GM04503 (cell line): ENCODE data around the gene GIMD1.
"Not testable (repeated sequence)": the region's sequence is repeated elsewhere in the genome, so short reads cannot be mapped to it uniquely, and the experiment has no call there.

Experiments used
- DNase-seq: peaks from one replicate; pipeline ENCODE4 v3.0.0-alpha.2; 2012; ENCODE audit warnings: low read depth

The GIMD1 gene

DNA sequence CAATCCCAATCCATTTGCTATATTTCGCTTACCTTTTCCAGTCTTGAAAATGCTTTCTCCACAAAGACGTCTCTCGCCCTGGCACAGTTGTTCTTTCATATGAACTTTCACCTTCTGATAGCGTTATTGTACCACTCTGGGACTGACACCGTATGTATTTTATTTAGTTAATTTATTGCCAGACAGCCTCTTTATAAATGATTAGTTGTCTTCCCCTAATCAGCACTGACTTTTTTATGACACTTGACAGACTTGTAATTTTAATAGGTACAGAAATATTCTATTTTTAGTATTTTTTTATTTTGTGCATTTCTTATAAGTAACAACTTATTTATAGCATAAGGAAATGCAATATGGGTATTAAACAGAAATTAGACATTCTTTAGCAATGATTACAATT lies at the start of gene GIMD1:
GIMD1 (minus strand) TSS at position 101 of the 400 bp plus-strand sequence. CDS start 1,343 bp downstream, outside the sequence.
- no peak for DNase-seq

DNA sequence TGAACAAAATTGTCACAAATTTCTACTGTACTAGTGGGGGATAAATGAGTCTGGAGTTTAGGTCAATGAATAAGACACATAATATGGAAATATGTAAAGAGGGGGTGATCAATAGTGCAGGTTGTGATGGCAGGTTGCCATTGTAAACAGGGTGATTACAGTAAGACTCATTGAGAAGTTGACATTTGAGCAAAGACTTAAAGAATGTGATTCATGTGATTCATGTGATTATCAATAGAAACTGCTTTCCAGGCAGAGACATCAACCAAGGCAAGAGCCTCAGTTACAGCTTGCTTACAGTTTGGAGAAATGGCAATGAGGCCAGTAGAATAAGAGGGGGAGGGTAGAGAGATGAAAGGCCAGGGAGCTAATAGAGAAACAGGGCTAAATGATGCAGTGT lies 45.8 kb upstream of the GIMD1 start:
- DNase-seq: no peak

DNA sequence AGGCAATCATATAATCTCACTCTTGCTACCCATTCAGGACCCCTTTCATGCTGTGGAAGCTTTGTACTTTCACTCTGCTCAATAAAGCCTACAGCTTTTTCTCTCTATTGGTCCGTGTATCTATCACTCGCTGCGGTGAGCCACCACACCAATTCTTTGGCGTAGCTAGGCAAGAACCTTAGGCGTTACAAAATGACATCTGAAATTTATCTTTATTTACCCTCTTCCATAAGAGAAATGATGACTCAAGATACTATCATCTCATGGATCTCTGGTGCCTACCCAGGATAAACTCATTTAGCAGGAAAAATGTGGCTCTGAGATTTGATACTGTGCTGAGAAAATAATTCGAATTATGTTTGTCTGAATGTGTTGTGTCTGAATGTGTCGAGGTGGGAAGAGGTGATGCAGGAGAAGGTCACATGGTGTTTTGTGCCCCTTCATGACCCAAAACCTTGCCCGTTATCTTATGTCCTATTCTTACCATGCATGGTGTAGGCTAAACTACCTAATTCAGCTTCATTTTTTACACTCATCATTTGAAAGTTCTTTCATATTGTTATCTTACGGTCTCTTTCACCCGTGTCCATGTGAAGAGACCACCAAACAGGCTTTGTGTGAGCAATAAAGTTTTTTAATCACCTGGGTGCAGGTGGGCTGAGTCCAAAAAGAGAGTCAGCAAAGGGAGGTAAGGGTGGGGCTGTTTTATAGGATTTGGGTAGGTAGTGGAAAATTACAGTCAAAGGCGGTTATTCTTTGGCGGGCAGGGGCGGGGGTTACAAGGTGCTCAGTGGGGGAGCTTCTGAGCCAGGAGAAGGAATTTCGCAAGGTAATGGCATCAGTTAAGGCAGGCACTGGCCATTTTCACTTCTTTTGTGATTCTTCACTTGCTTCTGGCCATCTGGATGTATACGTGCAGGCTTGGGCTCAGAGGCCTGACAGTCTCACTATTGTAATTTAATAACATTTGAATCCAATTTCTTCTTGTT lies 41.6 kb upstream of the GIMD1 start:
- DNase-seq: no peak

DNA sequence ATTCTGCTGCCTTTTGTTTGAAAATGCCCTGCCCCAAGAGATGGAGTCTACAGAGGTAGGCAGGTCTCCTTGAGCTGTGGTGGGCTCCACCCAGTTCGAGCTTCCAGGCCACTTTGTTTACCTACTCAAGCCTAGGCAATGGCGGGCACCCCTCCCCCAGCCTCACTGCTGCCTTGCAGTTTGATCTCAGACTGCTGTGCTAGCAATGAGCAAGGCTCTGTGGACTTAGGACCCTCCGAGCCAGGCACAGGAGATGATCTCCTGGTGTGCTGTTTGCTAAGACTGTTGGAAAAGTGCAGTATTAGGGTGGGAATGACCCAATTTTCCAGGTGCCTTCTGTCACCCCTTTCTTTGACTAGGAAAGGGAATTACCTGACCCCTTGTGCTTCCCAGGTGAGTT lies 39.4 kb upstream of the GIMD1 start:
- not testable (repeated sequence) for DNase-seq

DNA sequence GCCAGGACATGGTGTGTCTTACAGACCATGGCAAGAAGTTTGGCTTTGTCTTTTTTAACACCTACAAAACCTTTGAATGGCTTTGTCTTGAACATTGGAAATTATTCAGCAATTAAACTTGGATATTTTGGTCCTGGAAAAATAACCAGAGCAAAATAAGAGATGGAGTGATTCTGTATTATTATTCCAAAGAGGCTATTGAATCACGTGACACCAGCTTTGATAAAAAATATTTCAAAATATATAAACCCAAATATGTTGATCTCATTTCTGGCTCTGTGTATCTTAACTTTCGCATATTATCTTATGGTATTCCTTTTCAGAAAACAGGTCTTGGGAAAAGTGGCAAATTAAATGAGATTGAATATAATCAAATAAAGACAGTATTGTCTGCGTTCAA lies 32.6 kb upstream of the GIMD1 start:
- no peak for DNase-seq

DNA sequence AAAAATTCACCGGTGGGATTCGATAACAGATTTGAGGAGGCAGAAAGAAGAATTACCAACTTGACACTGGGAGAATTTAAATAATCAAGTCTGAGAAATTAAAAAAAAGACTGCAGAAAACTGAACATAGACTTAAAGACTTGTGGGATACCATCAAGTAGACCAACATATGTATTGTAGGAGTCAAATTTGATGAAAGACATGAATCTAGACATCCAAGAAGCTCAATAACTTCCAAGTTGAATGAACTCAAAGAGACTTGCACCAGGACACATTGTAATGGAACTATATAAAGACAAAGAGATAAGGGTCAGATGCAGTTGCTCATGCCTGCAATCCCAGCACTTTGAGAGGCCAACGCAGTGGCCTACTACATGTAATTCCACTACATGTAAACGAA lies 30.3 kb upstream of the GIMD1 start:
- not testable (repeated sequence) for DNase-seq

DNA sequence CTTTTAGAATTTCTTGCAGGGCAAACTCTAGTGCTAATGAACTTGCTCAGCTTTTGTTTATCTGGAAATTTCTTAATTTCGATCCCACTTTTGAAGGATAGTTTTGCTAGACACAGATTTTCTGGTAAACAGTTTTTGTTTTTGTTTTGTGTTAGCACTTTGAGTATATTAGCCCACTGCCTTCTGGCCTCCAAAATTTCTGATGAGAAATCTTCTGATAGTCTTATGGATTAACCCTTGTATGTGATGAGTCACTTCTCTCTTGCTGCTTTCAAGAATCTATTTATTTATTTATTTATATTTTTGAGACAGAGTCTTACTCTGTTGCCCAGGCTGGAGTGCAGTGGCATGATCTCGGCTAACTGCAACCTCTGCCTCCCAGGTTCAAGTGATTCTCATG lies 27.0 kb upstream of the GIMD1 start:
- no peak for DNase-seq

DNA sequence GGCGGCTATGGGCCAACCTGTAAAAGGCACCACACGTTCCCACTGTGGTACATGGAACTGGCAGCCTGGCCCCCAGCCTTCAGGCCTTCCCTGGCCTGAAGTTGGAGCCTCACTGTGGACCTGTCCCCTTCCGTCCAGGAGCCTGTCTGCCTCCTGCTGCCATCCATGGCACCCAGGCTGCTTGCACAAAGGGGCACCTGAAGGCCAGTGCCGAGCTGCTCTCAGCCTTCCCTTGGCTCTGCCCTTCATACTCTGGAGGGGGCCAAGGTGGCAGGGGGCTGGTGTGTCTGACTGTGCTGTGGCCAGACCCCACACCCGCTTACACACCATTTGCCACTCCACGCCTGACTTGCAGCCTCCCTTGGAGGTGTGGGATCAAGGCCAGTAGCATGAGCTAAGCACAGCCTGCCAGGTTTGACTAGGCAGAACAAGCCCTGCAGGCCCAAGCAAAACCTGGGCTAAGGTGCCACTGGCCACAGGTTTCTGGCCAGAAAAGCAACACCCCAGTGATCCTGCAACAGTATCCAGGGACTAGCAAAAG lies 17.3 kb upstream of the GIMD1 start:
- no peak for DNase-seq

DNA sequence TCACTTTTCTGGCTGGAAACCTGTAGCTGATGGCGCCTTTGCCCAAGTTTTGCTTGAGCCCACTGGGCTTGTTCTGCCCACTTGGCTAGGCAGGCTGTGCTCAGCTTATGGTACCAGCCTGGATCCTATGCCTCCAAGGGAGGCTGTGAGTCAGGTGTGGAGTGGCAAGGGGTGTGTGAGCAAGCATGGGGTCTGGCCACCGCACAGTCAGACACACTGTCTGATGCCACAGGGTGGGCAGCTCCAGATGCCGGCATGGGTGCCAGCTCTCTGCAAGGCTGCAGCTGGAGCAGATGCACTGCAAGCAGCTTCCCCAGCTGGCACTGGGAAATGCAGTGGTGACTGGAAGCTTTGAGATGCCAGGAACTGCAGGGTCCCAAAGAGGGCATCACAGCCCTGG lies 16.3 kb upstream of the GIMD1 start:
- DNase-seq: no peak

DNA sequence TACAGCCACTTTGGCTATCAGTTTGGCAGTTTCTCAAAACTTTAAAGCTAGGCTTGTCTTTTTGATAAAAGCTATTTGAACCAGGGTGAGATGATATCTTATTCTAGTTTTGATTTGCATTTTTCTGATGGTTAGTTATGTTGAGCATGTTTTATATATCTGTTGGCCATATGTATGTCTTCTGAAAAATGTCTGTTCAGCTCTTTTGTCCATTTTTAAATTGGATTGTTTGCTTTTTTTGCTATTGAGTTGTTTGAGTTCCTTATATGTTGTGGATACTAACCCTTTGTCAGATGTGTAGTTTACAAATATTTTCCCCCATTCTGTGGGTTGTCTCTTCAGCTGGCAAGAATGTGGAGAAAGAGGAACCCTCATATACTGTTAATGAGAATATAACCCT lies 11.6 kb upstream of the GIMD1 start:
- no peak for DNase-seq

DNA sequence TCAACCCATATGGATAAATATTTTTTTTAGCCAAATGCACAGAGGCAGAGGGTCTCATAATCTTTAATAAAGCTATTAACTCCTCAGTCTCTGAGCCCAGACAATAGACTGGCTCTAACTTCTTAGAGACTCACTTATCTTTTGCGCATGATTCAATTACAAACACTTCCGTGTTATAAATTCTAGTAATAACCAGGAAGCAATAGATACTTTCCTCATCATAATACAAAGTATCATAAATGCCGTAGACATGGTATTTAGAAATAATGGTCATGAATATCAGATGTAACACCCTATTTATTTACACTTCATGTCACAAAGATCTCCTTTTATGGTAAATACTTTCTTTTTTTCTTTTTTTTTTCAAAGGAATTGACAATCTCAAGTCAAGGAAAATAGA lies 4.4 kb upstream of the GIMD1 start:
- no peak for DNase-seq

DNA sequence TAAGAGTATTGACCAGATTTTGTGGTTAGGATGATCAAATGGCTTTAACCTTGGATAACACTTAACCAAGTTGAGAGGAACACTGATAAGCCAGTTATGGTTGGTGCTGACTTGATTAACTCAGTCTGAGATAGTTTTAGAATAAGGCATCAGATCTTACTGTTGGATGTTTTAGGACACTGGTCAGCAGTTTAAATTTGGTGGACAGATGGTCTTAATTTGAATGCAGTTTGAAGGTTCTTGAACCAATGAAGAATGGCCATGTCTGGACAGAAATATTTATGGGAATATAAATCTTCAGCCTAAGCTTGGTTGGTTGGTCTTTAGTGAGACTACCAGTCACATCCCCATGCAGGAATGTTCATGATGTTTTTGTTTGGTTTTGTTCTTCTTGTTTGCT lies 2.6 kb upstream of the GIMD1 start:
- peak; percentile 34 for DNase-seq

DNA sequence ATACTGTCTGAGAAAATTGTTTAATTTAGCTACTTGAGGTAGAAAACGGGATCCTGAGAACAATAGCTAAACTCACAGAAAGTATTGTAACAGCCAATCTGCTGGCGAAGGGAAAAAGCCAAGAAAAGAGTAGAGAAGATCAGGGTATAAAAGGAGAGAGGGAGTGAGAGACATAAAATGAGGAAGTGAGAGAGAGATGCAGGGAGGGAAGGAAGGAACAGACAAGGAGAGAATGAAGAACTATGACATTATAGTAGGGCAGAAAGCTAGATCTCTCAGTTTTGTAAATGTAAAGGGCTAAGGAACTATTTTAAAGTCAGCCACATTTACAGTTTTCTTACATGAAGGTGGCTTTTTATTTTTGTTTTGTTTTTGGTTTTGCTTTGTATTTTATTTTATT lies 1.6 kb upstream of the GIMD1 start:
- no peak for DNase-seq

DNA sequence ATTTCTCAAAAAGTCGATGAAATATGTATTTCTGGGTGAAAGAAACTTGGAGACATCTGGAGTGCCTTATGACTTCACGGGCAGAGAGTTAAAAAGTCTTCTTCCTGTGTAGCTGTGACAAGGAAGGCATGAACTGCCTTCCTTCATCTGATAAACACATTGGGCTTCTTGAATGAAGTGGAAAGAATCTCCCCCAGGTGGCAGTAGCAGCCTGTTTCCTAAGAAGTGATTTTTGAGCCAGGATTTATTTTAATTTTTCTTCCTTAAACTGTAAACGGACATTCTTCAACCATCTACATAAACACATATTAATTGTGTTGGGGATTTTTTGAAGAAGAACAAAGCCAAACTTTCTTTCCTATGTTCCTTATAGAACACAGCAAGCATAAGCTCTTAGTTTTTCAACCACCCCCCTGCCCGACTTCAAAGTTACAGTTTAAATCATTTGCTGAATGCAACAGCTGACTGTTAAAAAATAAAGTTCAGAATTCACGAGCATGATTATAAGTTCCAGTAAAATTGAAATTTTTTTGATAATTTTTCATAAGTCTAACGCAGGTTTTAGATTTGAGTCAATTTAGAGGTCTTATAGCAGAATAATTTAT lies 980 bp upstream of the GIMD1 start:
- DNase-seq: peak; percentile 41

DNA sequence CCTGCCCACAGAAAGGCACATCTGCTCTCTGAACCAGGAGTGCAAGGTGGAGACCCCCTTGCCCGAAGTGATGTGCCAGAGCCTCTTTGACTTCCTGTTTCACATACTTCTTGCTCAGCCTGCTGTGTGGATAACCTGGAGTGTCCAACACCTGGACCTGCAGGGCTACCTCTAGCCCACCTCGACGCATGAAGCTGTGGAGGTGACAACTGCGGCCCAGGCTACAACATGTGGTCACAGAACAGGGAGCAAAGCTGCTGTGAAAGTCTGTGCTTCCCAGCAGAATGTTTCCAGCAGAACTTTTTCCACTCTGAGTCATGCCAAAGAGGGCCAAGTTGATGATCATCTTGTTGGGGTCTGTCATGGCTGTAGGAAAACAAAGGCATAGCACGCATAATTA lies 1.5 kb downstream of the GIMD1 start:
- no peak for DNase-seq

DNA sequence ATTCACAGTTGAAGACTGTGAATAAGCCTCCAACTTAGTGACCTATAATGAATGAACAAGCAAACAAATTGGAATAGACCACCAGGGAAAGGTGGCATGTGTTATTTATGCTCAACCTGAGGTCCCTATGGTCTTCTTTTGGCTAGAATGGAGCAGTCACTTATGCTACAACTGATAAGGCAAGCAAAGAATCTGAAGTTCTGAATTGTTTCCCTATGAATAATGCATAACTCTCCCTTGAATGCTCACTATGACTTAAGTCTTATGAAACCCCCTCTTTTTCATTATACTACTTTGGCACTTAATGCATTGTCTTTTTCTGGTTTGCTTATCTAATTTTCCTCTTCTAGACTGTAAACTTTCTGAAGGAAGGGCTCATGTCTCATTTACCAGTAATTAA lies 2.6 kb downstream of the GIMD1 start:
- no peak for DNase-seq

DNA sequence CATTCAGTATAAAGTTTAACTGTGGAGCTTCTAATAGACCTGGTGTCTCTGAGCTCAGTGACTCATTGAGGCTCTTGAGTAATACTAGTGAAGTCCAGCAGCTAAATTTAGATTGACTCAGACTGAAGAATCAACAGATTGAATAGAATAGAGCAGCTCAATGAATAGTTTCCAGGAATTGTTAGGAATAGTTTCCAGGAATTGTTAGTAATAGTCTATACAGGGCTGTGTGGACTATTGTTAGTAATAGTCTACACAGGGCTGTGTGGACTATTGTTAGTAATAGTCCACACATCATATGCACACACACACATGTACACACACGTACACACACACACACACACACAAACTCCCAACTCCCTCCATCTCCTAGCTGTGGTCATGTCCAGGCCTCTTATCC lies 3.0 kb downstream of the GIMD1 start:
- DNase-seq: peak; percentile 88

DNA sequence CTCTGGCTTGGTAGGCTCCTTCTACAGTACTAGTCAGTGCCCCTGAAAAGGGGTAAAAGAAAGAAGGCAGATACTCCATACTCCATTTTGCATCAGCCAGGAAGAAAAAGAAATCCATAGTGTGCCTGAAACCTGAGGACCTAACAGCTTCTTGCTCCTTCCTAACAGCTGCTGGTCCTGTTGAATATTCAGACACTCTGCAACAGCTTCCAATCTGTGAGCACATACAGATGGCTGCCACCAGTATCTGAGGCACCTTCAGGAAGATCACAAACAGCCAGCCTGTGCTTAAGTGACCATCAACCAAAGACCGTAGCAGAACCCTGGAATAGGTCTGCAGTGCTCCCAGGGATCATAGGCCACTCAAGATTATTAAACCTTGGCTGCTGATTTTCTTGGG lies 4.3 kb downstream of the GIMD1 start:
- DNase-seq: no peak

DNA sequence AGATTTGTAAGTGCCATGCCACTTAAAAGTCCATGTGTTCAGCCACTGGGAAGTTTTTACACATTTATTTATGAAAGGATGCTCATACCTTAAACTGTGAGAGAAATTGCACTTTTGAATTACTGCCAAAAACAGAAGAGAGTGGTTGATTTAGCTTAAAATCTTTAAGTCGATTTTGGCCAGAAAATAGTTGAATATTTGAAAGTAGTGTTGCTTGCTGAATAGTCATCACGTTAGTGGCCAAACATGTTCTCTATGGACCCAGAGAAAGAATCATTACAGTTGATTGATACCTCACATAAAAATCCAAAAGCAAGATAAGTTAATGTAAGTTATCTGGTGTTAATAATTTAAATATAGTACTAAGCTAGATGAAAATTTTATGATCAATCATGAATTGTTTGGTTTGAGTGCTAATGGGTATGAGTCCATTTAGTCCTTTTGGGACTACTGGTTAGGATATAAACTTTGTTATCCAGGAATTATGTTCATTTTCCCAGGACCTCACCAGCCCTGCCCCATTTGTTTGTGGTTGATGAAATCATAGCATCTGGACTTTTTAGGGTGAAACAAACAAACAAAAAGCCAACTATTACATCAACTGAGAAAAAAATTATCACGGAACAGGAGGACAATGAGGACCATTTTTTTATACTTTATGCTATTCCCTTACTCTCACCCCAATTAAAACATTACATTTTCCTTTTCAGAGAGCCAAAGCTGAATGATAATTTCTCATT lies 6.3 kb downstream of the GIMD1 start:
- DNase-seq: no peak

DNA sequence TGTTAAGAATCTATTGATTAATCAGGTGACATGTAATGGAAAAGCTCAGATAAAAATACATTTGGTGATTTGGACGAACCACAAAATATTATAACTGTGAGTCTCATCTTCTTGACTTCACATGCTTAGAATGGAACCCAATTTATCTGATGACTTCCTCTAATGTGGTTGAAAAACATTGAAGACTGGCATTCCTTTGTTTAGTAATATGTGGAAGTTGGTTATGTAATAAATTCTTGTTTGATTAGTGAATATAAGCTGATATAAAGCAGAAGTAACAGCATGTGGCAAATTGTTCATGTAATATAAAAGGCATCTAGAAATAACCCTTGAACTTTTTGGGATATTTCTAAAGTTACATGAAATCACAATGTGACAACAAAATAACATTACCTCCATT lies 9.7 kb downstream of the GIMD1 start:
- peak; percentile 78 for DNase-seq

DNA sequence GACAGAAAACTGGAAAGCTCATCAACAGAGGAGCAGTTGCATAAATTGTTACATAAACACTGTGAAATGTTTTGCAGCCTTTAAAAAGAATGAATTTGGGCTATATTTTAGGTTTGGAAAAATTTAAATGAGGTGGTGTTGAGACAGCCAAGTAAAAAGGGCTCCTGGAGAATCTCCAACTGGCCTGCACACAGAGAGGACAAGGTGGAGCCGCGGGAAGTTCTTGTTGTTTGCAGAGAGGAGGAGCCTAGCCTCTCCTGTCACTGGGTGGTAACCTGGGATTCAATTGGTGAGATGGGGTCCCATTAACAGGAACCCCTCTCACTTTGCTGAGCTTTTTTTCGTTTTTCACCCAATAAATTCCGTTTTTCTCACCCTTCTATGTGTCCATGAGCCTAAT lies 13.4 kb downstream of the GIMD1 start:
- no peak for DNase-seq

DNA sequence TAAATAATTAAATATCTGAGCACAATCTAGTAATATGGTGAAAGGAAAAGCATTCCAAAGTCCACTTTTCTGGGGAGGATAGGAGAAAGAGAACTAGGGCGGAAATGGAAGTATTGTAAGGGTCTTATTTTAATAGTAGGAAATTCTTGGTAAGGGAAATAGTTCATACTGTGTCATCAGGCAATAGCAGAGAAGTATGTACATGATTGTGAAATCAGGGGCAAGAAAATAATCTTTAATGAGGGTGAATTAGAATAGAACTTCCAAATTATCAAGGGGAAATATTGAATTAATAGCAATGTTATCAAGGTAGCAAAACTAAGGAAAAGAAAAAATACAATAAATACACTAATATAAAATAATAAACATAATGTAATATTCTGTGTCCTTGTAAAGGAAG lies 14.8 kb downstream of the GIMD1 start:
- DNase-seq: no peak

DNA sequence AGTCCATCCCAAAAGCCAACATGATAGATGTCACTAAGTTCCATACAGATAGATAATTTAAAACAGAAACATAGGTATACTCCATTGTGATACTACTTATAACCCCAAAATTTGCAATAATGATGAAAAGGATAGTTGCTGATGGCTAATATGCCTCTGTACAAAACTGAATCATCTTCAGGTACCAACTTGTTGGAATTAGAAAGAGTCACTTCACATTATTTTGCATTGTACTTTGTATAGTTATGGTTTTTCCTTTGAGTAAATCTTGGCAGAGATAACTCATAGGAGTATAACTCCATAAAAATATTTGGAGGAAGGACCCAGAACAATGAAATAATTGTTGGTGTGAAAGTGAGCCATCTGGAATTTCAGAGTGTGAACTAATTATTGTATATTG lies 17.6 kb downstream of the GIMD1 start:
- DNase-seq: no peak
